ENCODE data around the gene SLC19A1. TPM values are rescaled to one million over a fixed set of nuclear protein-coding genes. Genes with fewer than 3 reads are reported as not detected.
"Not testable (repeated sequence)": the region's sequence is repeated elsewhere in the genome, so short reads cannot be mapped to it uniquely, and the experiment has no call there.

Gene SLC19A1
- polyA plus RNA-seq, 3 donors: 42.2 to 51.1 (median 50.2) TPM

DNA sequence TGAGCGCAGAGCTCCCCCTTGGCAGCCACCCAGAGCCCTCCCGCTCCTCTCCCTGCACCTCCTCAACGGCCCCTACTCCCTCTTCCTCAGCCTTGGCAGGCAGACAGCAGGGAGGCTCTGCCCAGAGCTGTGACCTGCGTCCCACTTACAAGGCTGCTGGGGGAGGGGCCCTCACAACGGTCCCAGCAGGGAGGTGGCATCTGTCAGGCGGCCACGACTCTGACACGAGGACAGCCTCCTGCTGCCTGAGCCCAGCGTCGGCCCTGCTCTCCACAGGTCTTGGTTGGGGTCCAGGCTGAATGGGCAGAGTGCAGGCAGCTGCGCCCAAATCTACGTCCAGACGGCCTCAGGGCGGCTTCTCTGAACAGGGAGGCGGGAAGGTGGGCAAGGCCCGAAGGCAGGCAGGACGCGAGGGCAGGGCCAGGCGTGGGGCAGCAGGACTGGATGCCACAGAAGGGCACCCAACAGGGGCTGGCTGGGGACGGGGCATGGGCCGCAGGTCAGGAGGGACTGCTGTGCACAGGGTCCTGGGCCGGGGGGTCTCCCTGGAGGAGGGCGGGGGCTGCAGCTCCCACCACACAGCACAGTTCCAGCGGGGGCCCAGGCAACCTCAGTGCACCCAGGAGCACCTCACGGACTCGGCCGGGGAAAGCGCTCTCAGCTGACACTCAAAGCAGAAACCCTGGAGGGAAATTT lies 7.5 kb downstream of the SLC19A1 start:
- DNase-seq: peak; percentile 48

DNA sequence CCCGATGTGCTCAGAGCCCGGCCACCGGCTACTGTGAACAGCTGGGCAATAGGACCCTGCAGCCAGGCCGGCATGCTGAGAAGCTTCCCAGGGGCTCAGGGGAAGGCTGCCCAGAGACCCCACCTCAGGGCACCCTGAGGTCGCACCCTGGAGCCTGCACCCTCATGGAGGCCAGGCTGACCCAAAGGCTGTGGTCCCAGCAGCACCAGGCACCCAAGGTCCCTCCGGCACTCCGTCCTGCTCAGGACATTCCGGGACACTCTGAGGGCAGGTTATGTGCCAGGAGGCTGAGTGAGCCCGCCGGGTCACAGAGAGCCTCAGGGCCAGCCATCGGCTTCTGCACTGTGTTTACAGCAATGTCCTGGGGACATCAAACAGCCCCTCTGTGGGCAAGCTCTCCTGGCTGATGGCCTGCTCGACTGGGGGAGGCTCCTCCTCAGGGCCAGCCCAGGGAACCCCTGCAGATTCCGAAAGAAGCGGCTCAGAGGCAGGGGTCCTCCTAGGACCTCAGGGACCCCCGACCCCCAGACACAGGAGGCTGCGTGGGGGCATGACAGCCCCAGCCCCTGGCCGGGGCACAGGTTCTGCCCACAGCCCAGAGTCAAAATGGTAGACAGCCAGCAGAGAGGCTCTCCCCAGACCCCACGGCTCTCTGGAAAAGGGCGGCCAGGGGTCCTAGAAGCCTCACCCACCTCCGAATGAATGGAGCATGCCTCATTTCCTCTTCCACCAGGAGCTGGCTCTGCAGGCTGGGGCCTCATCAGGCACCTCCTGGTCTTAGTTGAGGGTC lies 8.2 kb downstream of the SLC19A1 start:
- DNase-seq: no peak

DNA sequence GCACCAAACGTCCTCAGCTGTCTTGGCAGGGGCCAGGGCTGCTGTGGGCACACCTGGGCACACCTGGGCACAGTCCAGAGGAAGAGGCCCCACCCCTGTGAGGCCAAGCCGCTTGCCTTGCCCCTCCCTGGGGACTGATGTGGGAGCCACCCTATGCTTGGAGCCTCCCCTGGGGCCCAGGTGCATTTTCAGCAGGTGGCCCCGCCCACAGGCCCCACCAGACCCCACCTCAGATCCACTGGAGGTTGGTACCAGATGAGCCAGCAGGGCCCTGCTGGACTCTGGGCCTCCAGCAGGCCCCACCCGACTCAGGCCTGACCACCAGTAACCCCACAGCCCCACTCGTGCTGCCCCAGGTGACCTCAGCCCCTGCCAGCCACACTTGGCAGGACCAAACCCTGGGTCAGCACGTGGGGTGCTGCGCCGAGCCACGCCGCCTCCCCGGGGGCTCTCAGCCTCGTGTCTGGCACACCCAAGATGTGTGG lies 8.8 kb downstream of the SLC19A1 start:
- DNase-seq: no peak

DNA sequence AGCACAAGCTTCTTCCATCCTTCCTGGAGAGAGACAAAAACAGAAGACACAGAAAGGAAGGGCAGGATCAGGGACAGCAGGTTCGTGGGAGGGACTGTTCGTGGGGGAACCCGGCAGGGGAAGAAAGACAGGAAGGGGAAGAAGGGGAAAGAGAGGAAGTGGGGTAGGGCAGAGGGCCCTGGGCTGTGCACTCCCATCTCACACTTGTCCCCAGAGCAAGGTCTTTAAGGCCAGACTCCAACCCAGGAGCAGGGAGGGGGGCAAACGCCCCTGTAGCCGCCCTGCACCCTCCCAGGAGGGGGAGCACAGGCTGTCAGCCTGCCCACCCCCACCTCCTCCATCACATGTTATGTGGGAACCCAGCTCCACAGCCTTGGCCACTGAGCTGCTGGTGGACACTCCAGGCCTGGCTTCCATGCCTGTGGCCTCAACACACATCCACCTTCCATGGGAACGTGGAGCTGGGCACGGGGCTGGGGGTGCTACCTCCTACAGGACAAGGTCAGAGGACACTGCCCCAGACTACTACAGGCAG lies 9.3 kb downstream of the SLC19A1 start:
- no peak for DNase-seq

DNA sequence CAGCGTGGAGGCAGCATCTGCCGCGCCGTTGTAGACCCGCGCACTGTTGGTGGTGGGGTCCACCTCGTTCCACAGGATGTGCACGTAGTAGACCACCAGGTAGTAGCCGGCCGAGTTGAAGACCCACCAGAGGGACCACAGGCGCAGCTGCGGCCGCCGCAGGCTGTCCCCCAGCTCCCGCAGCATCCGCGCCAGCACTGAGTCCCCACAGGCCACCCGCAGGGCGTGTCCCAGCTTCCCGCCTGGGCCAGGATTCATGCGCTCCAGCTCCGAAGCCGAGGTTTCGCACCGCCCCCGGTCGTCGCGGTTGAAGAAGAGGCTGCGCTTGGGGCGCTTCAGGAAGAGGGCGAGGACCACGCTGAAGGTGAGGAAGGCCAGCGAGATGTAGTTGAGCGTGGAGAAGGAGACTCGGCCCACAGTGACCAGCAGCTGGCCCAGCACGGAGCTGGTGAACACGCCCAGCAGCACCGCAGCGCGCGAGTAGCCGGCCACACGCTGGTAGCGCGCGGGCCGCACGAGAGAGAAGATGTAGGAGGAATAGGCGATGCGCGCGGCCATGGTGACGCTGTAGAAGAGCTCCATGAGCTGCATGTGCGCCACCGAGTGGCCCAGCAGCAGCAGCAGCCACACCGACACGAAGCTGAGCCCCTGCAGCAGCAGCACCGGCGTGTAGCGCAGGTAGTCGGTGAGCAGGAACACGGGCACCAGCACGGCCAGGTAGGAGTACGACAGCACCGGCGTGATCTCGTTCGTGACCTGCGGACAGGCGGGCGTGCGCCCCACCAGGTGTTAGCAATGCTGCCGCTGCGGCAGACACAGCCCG lies 10.6 kb downstream of the SLC19A1 start:
- DNase-seq: no peak

DNA sequence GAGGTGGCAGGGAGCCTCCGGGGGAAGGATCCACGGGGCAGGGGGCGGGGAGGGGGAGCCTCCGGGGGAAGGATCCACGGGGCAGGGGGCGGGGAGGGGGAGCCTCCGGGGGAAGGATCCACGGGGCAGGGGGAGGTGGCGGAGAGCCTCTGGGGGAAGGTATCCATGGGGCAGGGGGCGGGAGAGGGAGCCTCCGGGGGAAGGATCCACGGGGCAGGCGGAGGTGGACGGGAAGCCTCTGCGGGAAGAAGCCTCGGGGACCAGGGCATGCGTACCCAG lies 11.2 kb downstream of the SLC19A1 start:
- DNase-seq: not testable (repeated sequence)

DNA sequence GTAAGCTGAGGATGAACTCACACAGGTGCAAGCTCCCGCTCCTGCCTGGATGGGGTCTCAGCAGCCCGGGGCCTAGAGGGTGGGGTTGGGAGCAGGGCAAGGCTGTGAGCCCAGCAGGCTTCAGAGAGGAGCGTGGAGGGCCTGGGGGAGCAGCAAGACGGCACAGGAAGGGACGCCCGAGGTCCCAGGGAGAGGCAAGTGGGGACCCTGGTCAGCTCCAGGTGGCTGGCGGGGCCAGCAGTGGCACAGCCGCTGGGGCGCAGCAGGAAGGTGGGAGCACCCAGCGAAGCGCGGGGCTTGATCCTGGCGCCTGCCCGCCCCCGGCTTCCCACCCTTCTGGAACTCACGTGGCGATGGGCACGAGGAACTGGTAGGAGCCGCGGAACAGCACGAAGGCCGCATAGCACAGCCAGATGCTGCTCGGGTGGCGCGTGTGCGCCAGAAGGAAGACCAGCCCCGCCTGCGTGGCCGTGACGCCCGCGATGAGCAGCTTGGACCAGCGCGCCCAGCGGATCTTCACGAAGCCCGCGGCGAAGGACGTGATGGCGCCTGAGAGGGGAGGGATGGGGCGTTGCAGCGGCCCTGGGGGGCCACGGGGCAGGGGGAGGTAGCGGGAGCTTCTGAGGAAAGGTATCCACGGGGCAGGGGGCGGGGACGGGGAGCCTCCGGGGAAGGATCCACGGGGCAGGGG lies 11.7 kb downstream of the SLC19A1 start:
- DNase-seq: no peak

DNA sequence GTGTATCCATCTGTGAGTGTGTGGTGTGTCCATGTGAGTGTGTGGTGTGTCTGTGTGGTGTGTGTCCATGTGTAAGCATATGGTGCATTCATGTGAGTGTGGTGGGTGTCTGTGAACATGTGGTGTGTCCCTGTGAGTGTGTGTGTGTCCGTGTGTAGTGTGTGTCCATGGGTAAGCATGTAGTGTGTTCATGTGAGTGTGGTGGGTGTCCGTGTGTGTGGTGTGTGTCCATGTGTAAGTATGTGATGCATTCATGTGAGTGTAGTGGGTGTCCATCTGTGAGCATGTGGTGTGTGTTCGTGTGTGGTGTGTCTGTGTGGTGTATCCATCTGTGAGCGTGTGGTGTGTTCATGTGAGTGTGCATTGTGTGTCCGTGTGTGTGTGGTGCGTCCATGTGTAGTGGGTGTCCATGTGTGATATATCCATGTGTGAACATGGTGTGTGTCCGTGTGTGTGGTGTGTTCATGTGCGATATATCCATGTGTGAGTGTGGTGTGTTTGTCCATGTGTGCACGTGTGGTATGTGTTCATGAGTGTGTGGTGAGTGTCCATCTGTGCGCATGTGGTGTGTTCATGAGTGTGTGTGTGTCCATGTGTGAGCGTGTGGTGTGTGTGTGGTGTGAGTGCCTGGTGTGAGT lies 12.3 kb downstream of the SLC19A1 start:
- no peak for DNase-seq

DNA sequence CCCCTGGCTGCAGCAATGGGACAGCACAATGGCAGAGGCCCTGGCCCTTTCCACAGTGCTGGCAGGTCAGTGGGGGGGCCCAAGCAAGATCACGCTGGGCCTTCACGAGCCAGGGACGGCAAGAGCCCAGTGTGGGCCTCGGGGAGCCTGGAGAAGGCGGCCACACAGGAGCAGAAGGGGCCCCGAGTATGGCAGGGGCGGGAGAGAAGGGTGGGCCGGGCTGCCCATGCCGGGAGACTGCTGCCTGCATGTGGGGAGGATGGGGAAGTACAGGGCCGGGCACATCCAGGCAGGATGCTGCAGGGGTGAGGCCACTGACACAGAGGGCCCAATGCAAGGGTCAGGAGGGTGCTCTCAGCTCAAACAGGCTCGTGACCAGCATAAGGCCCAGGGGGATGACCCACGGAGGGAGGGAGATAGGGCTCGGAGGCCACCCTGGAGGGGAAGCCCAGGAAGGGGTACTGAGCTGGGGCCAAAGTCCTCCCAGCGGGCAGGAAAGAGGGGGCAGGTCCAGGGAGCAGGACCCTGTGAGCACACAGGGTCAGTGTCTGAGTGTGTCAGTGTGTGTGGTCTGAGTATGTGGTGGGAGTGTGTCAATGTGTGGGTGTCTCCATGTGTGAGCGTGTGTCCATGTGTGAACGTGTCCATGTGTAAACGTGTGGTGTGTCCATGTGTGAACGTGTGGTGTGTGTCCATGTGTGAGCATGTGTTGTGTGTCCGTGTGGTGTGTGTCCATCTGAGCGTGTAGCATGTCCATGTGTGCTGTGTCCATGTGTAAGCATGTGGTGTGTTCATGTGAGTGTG lies 13.1 kb downstream of the SLC19A1 start:
- DNase-seq: no peak

DNA sequence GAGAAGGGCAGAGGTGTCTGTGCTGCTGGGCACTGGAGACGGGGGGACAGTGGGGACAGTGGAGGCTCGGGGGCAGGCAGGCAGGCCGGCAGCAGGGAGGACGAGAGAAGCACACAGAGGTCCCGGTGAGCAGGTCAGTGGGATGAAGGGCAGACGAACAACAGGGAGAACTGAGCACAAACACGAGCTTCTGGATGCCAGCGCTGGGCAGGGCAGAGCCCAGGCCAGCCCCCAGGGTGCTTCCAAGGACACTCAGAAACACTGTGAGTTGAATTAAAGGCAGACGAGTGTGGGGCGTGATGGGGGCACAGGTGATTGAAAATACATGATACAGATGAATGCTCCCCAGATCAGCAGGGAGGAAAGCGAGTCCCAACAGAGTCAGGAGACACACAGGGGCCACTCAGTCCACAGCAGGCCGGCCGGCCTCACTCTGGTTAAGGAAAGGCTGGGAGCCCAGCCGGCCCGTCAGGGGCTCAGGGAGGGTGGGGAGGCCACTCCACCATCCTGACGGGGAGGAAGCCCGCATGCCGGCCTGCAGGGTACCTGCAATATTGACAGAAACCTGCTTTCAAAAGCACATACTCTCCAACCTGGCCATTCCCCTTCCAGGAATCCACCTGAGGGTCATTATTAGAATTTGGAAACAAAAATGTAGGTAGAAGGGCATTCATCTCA lies 14.1 kb downstream of the SLC19A1 start:
- no peak for DNase-seq

DNA sequence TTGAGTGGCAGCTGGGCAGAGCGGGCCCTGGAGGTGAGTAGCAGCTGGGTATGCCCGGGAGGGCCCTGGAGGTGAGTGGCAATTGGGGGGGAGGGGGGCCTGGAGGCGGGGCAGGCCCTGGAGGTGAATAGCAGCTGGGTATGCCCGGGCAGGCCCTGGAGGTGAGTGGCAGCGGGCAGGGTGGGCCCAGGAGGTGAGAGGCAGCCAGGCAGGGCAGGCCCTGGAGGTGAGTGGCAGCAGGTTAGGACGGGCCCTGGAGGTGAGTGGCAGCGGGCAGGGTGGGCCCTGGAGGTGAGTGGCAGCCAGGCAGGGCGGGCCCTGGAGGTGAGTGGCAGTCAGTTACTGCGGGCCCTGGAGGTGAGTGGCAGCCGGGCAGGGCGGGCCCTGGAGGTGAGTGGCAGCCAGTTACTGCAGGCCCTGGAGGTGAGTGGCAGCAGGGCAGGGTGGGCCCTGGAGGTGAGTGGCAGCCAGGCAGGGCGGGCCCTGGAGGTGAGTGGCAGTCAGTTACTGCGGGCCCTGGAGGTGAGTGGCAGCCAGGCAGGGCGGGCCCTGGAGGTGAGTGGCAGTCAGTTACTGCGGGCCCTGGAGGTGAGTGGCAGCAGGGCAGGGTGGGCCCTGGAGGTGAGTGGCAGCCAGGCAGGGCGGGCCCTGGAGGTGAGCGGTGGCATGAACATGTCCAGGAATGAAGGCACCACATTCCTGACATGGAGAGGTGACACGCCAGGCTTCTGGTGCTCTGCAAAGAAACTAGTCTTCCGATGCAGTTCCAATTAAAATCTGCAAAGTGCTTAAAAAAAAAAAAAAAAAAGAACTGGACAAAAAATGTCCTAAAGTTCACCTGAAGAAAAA lies 14.9 kb downstream of the SLC19A1 start:
- DNase-seq: not testable (repeated sequence)

DNA sequence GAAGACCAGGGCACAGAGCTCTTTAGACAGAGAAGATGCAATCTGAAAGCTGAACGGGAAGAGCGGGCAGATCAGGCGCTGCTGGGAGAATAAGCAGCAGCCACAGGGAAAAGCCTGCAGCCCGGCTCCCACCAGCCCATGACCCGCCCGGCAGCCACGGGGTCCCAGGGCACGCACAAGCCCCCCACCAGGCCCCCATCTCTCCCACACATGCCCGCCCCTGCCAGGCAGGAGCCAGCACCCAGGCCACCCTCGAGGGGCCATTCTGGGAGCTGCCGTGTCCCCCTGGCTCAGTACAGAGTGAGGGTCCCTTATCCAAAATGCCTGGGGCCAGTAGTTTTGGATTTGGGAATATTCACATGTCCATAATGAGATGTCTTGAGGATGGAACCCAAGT lies 16.3 kb downstream of the SLC19A1 start:
- DNase-seq: no peak

DNA sequence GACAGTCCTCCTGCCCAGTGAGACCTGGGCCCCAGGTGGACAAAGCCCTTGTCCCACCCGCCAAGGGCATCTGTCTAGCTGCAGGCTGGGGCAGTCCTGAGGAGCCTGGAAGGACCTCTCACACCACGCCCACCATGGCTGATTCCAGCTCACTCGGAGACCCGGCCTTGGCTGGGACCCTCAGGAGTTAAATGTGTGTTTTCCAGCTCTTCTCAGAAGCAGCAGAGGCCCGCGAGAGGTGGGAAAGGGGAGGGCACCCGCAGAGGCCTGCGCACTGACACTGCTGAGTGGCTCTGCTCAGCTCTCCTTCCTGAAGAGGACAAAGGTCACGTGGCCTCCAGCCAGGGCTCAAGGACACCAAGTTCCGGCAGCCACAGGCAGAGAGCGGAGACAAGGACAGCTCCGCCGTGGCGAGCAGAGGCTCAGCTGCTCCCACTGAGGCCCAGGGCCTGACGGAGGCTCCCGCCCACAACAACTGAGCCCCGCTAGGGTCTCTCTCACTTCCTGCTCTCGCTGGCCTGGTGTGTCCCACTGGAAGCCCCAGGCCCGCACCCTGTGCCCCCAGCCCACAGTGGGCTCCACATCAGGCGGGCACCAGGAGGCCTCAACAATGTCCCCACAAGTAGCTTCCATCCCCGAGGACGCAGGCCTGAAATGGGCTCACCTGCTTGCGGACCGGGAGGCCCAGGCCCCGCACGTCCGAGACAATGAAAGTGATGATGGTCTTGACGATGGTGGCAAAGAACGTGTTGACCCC lies 16.9 kb downstream of the SLC19A1 start:
- no peak for DNase-seq

DNA sequence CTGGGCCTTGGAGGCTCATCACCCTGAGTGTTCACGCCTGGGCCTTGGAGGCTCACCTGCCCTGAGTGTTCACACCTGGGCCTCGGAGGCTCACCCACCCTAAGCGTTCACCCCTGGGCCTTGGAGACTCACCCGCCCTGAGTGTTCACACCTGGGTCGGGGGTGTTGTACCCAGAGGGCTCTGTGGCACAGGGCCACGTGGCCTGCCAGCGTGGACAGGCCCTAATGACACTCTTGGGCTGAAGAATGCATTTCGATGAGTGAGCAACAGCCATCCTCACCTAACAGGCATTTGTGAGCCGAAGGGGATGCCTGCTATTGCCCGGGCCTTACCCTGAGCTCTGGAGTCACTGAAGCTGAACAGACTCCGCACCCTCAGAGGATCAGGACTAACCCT lies 17.5 kb downstream of the SLC19A1 start:
- DNase-seq: no peak

DNA sequence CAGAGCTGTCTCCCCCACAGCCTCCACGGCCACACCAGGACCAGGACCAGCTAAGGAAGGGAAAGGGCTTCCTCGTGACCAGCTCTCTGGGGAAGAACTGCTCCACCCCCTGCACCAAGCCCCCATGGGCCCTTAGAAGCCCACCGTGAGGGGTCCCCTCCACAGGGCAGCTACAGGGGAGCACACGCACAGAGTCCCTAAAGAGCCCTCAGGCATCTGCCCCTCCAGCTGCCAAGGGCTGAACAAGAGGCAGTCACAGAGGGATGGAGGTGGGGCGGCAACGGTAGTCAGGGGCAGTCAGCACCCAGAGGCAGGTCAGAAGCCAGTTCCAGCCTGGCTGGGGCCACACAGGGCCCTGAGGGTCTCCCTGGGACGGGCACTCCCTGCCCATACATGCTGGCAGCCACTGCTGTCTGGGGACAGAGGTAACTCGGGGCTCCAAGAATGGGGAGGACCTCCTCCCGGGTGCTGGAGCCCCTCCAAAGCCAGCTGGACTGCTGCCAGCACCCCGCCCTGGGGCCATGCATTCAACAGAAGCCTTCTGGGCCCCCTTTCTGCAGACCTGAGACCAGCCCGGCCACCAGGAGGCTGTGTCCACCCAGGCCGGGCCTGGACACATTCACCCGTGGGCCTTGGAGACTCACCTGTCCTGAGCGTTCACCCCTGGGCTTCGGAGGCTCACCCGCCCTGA lies 18.7 kb downstream of the SLC19A1 start:
- no peak for DNase-seq

DNA sequence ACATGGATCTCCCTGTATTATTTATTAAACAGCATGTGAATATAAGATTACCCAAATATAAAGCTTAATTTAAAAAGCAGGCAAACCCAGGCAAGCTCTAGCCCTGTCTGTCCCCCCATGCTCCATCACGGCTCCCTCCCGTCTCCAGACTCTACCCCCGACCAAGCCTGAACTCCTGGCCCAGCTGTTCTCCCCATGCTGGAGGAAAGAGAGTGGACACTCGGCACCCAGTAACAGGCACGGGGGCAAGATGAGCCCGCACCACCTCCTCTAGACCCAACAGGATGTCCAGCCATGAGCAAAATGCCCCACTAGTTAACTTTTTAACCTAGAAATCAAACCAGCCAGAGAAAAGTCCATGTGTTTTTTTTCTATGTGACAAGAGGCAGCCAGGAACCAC lies 19.3 kb downstream of the SLC19A1 start:
- no peak for DNase-seq

DNA sequence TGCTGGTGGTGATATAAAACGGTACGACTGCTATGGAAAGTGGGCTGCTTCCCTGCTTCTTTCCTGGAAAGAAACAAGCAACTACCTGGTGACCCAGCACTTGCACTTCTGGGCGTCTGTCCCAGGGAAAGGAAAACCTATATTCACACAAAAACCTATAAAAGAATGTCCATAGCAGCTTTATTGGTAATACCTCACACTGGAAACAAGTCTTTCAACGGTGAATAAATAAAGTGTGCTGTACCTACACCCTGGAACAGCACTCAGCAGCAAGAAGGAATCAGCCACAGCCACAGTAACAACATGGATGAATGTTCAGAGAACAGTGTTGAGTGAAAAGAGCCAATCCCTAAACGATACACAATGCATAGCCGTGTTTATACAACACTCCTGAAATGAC lies 19.9 kb downstream of the SLC19A1 start:
- DNase-seq: no peak

Measured in renal pelvis (tissue), 4 donors.